DND-41 (cell line): Measurements from ENCODE around the gene DCTPP1.

Source experiments
- EZH2 ChIP-seq: IDR thresholded peaks from 3 replicates; pipeline ENCODE4 v1.6.1; 2012; ENCODE audit warnings: borderline replicate concordance, low read depth, mild to moderate bottlenecking, moderate library complexity, low read length, inconsistent platforms; ENCODE audit not compliant: severe bottlenecking
- TF ChIP-seq, protein P1 (sequence below): IDR thresholded peaks from 2 replicates; pipeline ENCODE4 v1.5.1; 2012; ENCODE audit warnings: borderline replicate concordance, low read length, moderate library complexity, mild to moderate bottlenecking; ENCODE audit not compliant: poor library complexity, severe bottlenecking; ENCODE audit errors: extremely low read depth

DNA sequence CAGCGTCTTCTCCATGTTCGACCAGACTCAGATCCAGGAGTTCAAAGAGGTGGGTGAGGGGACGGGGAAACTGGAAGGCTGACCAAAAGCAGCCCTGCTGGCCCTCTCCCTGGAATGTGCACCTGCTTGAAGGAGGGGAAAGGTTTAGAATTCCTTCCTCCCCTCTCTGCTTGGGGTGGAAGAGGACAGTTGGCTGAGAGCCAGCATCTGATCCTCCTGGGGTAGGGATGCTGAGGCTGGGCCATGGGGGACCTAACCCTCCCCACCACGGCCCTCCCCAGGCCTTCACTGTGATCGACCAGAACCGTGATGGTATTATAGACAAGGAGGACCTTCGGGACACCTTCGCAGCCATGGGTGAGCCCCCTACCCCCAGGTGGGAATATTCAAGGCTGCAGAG is 54.0 kb downstream of the DCTPP1 start:
- TF ChIP-seq, protein P1, sequence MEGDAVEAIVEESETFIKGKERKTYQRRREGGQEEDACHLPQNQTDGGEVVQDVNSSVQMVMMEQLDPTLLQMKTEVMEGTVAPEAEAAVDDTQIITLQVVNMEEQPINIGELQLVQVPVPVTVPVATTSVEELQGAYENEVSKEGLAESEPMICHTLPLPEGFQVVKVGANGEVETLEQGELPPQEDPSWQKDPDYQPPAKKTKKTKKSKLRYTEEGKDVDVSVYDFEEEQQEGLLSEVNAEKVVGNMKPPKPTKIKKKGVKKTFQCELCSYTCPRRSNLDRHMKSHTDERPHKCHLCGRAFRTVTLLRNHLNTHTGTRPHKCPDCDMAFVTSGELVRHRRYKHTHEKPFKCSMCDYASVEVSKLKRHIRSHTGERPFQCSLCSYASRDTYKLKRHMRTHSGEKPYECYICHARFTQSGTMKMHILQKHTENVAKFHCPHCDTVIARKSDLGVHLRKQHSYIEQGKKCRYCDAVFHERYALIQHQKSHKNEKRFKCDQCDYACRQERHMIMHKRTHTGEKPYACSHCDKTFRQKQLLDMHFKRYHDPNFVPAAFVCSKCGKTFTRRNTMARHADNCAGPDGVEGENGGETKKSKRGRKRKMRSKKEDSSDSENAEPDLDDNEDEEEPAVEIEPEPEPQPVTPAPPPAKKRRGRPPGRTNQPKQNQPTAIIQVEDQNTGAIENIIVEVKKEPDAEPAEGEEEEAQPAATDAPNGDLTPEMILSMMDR, result no peak
- no peak for TF ChIP-seq EZH2
